IMR-90 (cell line): Measurements from ENCODE around the gene ORMDL2. TPM values are rescaled to one million over a fixed set of nuclear protein-coding genes. Genes with fewer than 3 reads are reported as not detected.

Source experiments
- ATAC-seq: fragments of 200-7000 bp; cut with Tn5 transposase; 2 replicates; pipeline ENCODE4 v1.9.1; 2020; ENCODE audit warnings: low read depth, mild to moderate bottlenecking, moderate library complexity
- BruUV-seq: library from RNA; stranded (reverse); fragments of 400-500 nt; replicated peaks from 2 replicates; lab custom pipeline; 2021; lab: Mats Ljungman, UMichigan
- CTCF ChIA-PET: fragments of 300-600 bp; formaldehyde crosslinking; extraction: SDS; loops from one replicate; lab custom pipeline; 2021; ENCODE audit warnings: antibody characterized with exemption; lab: Yijun Ruan, JAX
- POLR2A ChIA-PET: fragments of 300-600 bp; sonication (Branson Sonifier 250); formaldehyde crosslinking; loops from one replicate; lab custom pipeline; 2022; ENCODE audit warnings: antibody characterized with exemption; ENCODE audit not compliant: unreplicated experiment; lab: Charles Lee
- DNase-seq: peaks from one replicate; pipeline ENCODE4 v3.0.0; 2013
- H2AFZ ChIP-seq: replicated peaks from 2 replicates; pipeline ENCODE3; 2013; ENCODE audit warnings: low read length, mild to moderate bottlenecking; ENCODE audit not compliant: poor library complexity
- H2AK5ac ChIP-seq: 2 replicates; pipeline ENCODE4 v1.6.1; 2013; ENCODE audit warnings: low read depth, low read length, inconsistent platforms
- H2AK9ac ChIP-seq: replicated peaks from 2 replicates; pipeline ENCODE3; 2013; ENCODE audit warnings: mild to moderate bottlenecking, low read depth, low read length, moderate library complexity; ENCODE audit not compliant: poor library complexity
- H2BK120ac ChIP-seq: 2 replicates; pipeline ENCODE4 v1.6.1; 2013; ENCODE audit warnings: low read depth, low read length, inconsistent platforms
- H2BK15ac ChIP-seq: 3 replicates; pipeline ENCODE4 v1.6.1; 2013; ENCODE audit warnings: low read depth, low read length, inconsistent platforms
- H2BK20ac ChIP-seq: 2 replicates; pipeline ENCODE4 v1.6.1; 2013; ENCODE audit warnings: low read depth, mild to moderate bottlenecking, inconsistent platforms, low read length, moderate library complexity
- H2BK5ac ChIP-seq: 2 replicates; pipeline ENCODE4 v1.6.1; 2013; ENCODE audit warnings: mild to moderate bottlenecking, low read depth, low read length, inconsistent platforms; ENCODE audit not compliant: poor library complexity, severe bottlenecking
- H3K14ac ChIP-seq: replicated peaks from 2 replicates; pipeline ENCODE4 v1.6.1; 2013; ENCODE audit warnings: low read depth, low read length, inconsistent platforms
- H3K18ac ChIP-seq: 2 replicates; pipeline ENCODE4 v1.6.1; 2013; ENCODE audit warnings: low read depth, low read length, control low read depth
- H3K23ac ChIP-seq: 2 replicates; pipeline ENCODE4 v1.6.1; 2013; ENCODE audit warnings: low read depth, low read length, inconsistent platforms
- H3K27ac ChIP-seq: 2 replicates; pipeline ENCODE4 v1.5.1; 2013; ENCODE audit warnings: mild to moderate bottlenecking, control low read depth, low read length; ENCODE audit not compliant: insufficient read depth
- H3K27me3 ChIP-seq: 2 replicates; pipeline ENCODE4 v1.6.1; 2013; ENCODE audit warnings: low read length; ENCODE audit not compliant: control insufficient read depth, insufficient read depth
- H3K36me3 ChIP-seq: 2 replicates; pipeline ENCODE4 v1.6.1; 2013; ENCODE audit warnings: low read length, mixed read lengths; ENCODE audit not compliant: control insufficient read depth, insufficient read depth
- H3K4ac ChIP-seq: 2 replicates; pipeline ENCODE4 v1.6.1; 2013; ENCODE audit warnings: low read depth, low read length, inconsistent platforms
- H3K4me1 ChIP-seq: 2 replicates; pipeline ENCODE4 v1.6.1; 2013; ENCODE audit warnings: low read length, mixed read lengths; ENCODE audit not compliant: control insufficient read depth, insufficient read depth
- H3K4me2 ChIP-seq: 2 replicates; pipeline ENCODE4 v1.6.1; 2013; ENCODE audit warnings: low read depth, mild to moderate bottlenecking, control low read depth, low read length, moderate library complexity
- H3K4me3 ChIP-seq: 2 replicates; pipeline ENCODE4 v1.5.1; 2013; ENCODE audit warnings: low read depth, mild to moderate bottlenecking, control low read depth, low read length, moderate library complexity; ENCODE audit not compliant: insufficient read depth
- H3K56ac ChIP-seq: 2 replicates; pipeline ENCODE4 v1.6.1; 2013; ENCODE audit warnings: low read length, inconsistent platforms; ENCODE audit not compliant: insufficient read depth; ENCODE audit errors: extremely low read depth
- H3K79me1 ChIP-seq, 2 experiments: 2 replicates each; pipeline ENCODE4 v1.6.1; 2013; ENCODE audit warnings: low read length in 2 of 2, inconsistent platforms in 1 of 2, low read depth in 1 of 2
- H3K9ac ChIP-seq: 2 replicates; pipeline ENCODE4 v1.6.1; 2013; ENCODE audit warnings: low read depth, low read length, control low read depth
- H3K9me1 ChIP-seq: 2 replicates; pipeline ENCODE4 v1.6.1; 2013; ENCODE audit warnings: low read length, inconsistent platforms; ENCODE audit not compliant: insufficient read depth
- H3K9me3 ChIP-seq: 2 replicates; pipeline ENCODE4 v1.6.1; 2013; ENCODE audit warnings: low read length; ENCODE audit not compliant: control insufficient read depth, insufficient read depth
- H4K20me1 ChIP-seq: 2 replicates; pipeline ENCODE4 v1.6.1; 2013; ENCODE audit warnings: low read length, inconsistent platforms; ENCODE audit not compliant: insufficient read depth
- H4K5ac ChIP-seq: 2 replicates; pipeline ENCODE4 v1.6.1; 2013; ENCODE audit warnings: mild to moderate bottlenecking, low read depth, low read length, control low read depth
- H4K8ac ChIP-seq, 2 experiments: 2 replicates each; pipeline ENCODE4 v1.6.1; 2013; ENCODE audit warnings: low read depth in 2 of 2, low read length in 2 of 2, control low read depth in 1 of 2, inconsistent platforms in 1 of 2
- H4K91ac ChIP-seq: 2 replicates; pipeline ENCODE4 v1.6.1; 2013; ENCODE audit warnings: low read depth, low read length, inconsistent platforms; ENCODE audit not compliant: insufficient read depth
- CHD1 ChIP-seq: IDR thresholded peaks from 2 replicates; pipeline ENCODE4 v1.6.1; 2012; ENCODE audit warnings: low read depth, low read length, improper control_type of control experiment
- MAFK ChIP-seq: IDR thresholded peaks from 2 replicates; pipeline ENCODE4 v1.6.1; 2012; ENCODE audit warnings: low read depth, low read length, improper control_type of control experiment
- WGBS, 2 experiments: methylation state at CpG; one replicate each; pipeline versions ENCODE4 v1.1.5 to v1.1.7; 2013; ENCODE audit warnings: missing lambda C conversion rate in 2 of 2; ENCODE audit not compliant: insufficient read length in 1 of 2; ENCODE audit errors: extremely low coverage in 2 of 2; 5-methylcytosine and 5-hydroxymethylcytosine counted together
- dilution Hi-C: fragments of 300-500 bp; cut with HindIII; formaldehyde crosslinking; loops from one replicate; pipeline ENCODE4 v1.14.3; 2018; ENCODE audit warnings: low sequenced_read_pairs; ENCODE audit not compliant: unreplicated experiment
- in situ Hi-C: fragments of 300-500 bp; cut with MboI; formaldehyde crosslinking; loops from 3 replicates; pipeline ENCODE4 v1.14.3; 2019; ENCODE audit warnings: low sequenced_read_pairs, inconsistent platforms, mixed read lengths
- intact Hi-C: fragments of 100-400 bp; cut with micrococcal nuclease; formaldehyde crosslinking; loops from 2 replicates; pipeline ENCODE4 v1.10.0; 2022
- polyA plus RNA-seq, 3 experiments: library from polyadenylated mRNA; depleted of rRNA; stranded (reverse); fragments of >200 nt; gene quantifications; 2 replicates each; pipeline ENCODE4 v1.2.3, GENCODE V29; 2012; ENCODE audit warnings: low replicate concordance in 1 of 3
- total RNA-seq: library from RNA; depleted of rRNA; stranded (reverse); fragments of >200 nt; gene quantifications from 2 replicates; pipeline ENCODE4 v1.2.3, GENCODE V29; 2012

ORMDL2 gene
- total and polyA plus RNA-seq, 2 of the 4 experiments (the other 2 are of a cell fraction), result 20.4 to 39.7 TPM

DNA sequence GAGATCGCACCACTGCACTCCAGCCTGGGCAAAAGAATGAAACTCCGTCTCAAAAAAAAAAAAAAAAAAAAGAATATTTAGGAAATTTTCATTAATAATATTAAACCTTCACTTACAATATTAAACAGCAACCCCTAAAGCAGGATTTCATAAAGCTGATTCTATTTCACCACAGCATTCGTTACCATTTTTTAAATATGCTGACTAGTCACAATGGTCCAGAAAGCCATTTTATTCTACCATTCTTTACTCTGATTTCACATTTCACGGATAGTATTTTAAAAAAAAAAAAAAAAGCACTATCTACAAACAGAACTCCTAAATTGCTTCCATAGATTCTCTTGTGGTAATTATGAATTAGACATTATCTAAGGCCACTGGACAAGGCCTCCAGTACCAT lies 27.9 kb upstream of the ORMDL2 start:
- Histone ChIP-seq H2BK15ac (no peak overlapping the region), H3K27me3 (no peaks in the 10 kb centered on the region), H3K4ac (no peak overlapping the region), H3K9me1 (no peaks in the 10 kb centered on the region), H3K14ac (no peak overlapping the region), H2BK5ac (no peak overlapping the region), H3K4me2 (no peak overlapping the region), H3K56ac (no peak overlapping the region), H4K5ac (no peak overlapping the region), H3K9me3 (no peaks in the 10 kb centered on the region), H3K79me1 (peaks cover 14 to 23% of the 10 kb centered on the region in 2 experiments; a peak in 3 of 4 replicates), H2BK20ac (no peak overlapping the region), H2AFZ (no peak overlapping the region), H3K36me3 (peaks cover 44% of the 10 kb centered on the region), H3K4me3 (no peak overlapping the region), H2BK120ac (no peak overlapping the region), H3K9ac (no peak overlapping the region), H4K8ac (no peak overlapping the region), H3K18ac (no peak overlapping the region), H3K23ac (no peak overlapping the region), H3K4me1 (no peaks in the 10 kb centered on the region), H2AK9ac (no peak overlapping the region), H4K91ac (no peak overlapping the region), H4K20me1 (no peaks in the 10 kb centered on the region), H2AK5ac (no peak overlapping the region), H3K27ac (no peak overlapping the region)
- no peak for DNase-seq
- no TSS peak for BruUV-seq
- POLR2A ChIA-PET, result interaction anchor here (0.6 kb wide), 1 partner anchor 137 kb away, joined by 6 read pairs; no protein-coding TSS in a partner anchor
- 100% methylated on average over 1 of the region's 4 CpGs; no CpG with 5 or more reads in 1 of the 2 experiments for WGBS, 2 experiments
- TF ChIP-seq MAFK (peak; percentile 92), CHD1 (no peak)
- dilution Hi-C loops, result no loop called here
- no peak for ATAC-seq
- CTCF ChIA-PET, result no interaction called here
- in situ Hi-C loops, result no loop called here
- intact Hi-C loops, result no loop called here
